Measurements from ENCODE around the gene DGCR2.

The DGCR2 gene

GRCh38 chr22:19126309-19127273, 4.4 kb upstream of the DGCR2 start:
- DNase-seq (ENCODE audit: low read depth): no peak

- DNase-seq (ENCODE audit: low read depth): no peak
These were observed 3.5 kb upstream of the DGCR2 start for GRCh38 chr22:19125474-19126308.

- DNase-seq (ENCODE audit: low read depth): no peak
These were observed 2.8 kb upstream of the DGCR2 start for GRCh38 chr22:19125011-19125410.

DNA sequence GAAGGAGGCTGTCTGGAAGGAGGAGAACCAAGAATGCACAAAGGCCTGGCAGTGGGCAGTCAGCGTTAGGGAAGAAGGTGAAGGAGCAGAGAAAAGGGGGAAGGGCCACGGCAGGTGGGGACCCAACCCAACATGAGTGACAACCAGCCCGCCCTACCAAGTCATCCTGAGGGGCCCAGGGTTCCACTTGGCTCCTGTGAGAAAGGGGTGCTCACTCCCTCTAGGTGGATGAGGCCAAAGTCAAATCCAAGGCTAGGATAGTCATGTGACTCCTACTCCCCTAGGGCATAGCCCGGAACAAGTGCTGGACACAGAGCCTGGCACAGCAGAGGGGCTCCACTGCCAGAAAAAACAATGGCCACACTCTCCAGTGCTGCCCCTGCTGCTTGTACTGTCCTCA, 2.2 kb upstream of the DGCR2 start:
- DNase-seq (ENCODE audit: low read depth): no peak

DNA sequence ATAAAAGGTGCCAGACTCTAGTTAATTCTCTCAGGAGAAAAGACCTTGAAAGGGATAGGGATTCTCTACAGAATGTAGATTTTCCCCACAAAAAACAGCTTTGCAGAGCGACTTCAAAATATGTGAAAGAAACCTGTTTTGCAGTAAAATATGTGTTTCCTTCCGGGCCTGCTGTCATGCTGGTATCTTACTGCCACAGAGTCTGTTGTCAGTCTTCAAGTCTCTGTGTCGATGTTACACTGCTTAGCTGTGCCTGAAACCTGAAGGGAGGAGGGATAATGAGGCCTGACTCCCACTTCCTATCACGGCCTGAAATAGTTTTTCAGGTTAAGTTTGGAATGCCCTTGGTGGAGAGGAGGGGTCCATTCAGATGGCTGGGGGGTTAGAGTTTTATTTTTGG, 1.7 kb upstream of the DGCR2 start:
- DNase-seq (ENCODE audit: low read depth): no peak

DNA sequence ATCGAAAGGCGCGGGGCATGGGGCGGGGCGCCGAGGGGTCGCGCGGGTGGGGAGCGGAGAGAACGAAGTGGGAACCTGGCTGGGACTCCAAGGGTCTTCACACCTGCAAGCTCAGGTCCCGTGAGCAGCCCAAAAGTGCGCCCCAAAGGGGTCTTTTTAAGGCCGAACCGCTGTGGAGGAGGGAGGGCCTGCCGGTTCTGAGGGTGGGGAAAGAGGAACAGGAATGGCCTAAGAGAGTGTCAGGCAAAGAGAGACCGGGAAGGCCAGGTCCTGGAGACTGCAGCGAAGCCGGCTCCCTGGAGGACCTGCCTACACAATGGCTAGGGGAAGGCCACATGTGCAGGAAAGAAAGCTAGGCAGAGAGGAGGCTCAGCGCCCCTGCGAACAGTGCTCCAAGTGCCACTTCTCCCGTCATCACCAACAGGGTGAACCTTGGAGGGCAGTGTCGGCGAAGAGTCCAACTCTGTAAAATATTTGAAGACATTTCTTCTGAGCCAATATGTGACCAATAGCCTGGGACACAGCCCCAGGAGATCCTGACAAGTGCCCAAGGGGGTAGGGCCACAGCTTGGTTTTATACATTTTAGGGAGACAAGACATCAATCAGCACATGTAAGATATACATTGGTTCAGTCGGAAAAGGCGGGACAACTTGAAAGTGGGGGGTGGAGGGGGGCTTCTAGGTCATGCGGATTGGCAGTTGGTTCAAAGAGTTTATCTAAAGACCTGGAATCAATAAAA, 710 bp upstream of the DGCR2 start:
- no peak for DNase-seq (ENCODE audit: low read depth)

GRCh38 chr22:19121631-19122142, 525 bp downstream of the DGCR2 start:
- DNase-seq (ENCODE audit: low read depth): no peak

DNA sequence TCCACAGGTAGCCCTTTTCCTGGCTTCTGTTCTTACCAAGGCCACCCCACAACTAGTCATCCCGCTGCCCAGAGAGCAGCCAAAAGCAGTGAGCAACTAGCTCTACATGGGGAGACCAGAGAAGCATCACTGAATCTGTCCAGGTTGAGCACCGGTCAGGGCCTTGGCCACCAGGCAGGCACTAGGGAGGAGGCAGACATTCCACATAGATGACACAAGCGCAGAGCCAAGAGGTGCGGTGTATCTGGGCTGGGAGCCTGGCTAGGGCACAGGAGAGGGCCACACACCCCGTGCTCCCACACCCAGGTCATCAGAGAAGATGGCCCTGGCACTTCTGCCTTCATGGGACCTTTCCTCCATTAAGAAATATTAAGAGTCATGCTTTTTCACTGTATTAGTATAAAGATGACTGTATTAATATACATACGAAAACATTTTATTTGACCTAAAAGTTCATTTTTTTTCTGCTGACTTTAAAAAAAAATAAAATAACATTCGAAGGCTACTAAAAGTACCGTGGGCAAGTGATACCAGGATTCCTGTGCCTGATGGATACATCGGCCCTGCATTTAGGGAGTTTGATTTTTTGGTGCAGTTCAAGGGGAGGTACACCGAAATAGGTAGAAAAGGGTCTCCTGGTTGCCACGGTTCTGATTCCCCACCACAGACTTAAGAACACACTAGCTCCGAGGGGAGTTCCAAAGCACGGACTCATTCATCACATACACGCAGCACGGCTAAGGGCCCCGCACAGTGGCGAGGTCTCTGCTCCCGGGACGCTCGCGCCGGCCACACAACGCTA, 1.2 kb downstream of the DGCR2 start:
- no peak for DNase-seq (ENCODE audit: low read depth)

DNA sequence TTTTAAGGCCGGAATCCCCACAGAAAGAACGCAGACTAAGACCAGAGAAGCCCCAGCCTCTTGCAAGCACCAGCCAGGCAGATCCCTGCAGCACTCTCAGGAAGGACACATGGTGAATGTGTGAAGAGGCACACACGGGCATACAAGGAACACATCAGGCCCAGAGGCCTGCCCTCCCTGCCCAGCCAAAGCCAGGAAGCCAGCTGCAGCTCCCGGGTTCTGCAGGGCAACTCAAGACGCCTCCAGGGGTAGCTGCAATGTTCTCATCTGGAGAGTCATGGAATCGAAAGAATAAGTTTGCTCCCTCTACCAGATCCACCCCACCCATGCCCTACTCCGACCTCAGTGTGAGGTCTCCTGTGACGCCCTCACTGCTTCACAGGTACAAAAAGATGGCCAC, 2.3 kb downstream of the DGCR2 start:
- no peak for DNase-seq (ENCODE audit: low read depth)

- DNase-seq (ENCODE audit: low read depth): no peak
These were observed 3.8 kb downstream of the DGCR2 start for GRCh38 chr22:19118329-19118880.

DNA sequence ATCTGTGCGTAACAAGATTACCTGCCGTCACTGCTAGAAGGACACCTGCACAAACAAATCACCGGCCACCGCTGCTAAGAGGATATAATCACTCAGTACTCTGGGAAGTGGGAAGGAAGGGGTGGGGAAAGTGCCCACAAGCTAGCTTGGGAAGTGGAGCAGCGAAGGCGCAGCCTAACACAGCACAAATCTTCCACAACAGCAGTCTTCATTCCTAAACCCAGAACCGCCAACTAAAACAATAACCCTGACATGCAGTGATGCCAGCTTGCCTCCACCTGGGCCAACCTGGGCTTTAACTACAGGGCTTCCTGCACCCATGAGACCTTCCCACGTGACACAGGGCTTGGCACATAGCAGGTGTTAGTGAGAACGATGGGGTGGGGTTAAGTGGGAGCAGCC, 5.1 kb downstream of the DGCR2 start:
- DNase-seq (ENCODE audit: low read depth): no peak

GRCh38 chr22:19115628-19116027, 6.6 kb downstream of the DGCR2 start:
- no peak for DNase-seq (ENCODE audit: low read depth)

- no peak for DNase-seq (ENCODE audit: low read depth)
These were observed 7.1 kb downstream of the DGCR2 start for GRCh38 chr22:19114984-19115552.

- DNase-seq (ENCODE audit: low read depth): no peak
These were observed 8.8 kb downstream of the DGCR2 start for GRCh38 chr22:19113429-19113828.

DNA sequence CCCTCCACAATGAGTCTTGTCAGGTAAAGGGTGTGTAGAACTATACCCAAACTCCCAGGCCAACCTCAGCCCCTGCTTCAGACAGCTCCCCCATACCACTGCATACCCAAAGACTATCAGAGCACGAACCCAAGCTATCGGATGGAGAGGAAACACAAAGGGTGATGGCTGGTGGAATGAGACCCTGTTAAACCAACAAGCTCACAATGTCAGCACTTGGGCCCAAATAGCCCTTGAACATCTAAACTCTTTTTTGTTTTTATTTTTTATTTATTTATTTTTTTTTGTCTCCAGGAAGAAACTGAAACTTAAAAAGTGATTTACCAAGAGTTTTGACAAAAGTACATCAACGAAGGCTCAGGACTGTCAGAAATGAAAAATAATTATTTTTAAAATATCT, 10.6 kb downstream of the DGCR2 start:
- DNase-seq (ENCODE audit: low read depth): no peak

- no peak for DNase-seq (ENCODE audit: low read depth)
These were observed 11.1 kb downstream of the DGCR2 start for GRCh38 chr22:19111140-19111539.

GRCh38 chr22:19110646-19111045, 11.6 kb downstream of the DGCR2 start:
- no peak for DNase-seq (ENCODE audit: low read depth)

- no peak for DNase-seq (ENCODE audit: low read depth)
These were observed 12.2 kb downstream of the DGCR2 start for GRCh38 chr22:19110064-19110458.

- DNase-seq (ENCODE audit: low read depth): no peak
These were observed 12.8 kb downstream of the DGCR2 start for GRCh38 chr22:19109198-19110063.

GRCh38 chr22:19108807-19109197, 13.4 kb downstream of the DGCR2 start:
- no peak for DNase-seq (ENCODE audit: low read depth)
